T-cell (primary cell): ENCODE results near the gene ADGRB3. TPM values are rescaled to one million over a fixed set of nuclear protein-coding genes. Genes with fewer than 3 reads are reported as not detected.

ENCODE experiments used
- ATAC-seq, 4 experiments: fragments of 200-7000 bp in 3 of 4; fragments of 150-1000 bp in 1 of 4; cut with Tn5 transposase; replicated peaks in 1 of 4; 1 replicate in 3 of 4; 2 replicates in 1 of 4; pipeline ENCODE4 v1.10.0; 2021; ENCODE audit warnings: moderate library complexity in 3 of 4, mild to moderate bottlenecking in 2 of 4, moderate number of reproducible peaks in 1 of 4
- CTCF ChIA-PET, 2 donors: fragments of 300-600 bp; sonication (Branson Sonifier 250); formaldehyde crosslinking; loops; one replicate each; lab custom pipeline; 2022; ENCODE audit warnings: antibody characterized with exemption in 2 of 2; lab: Charles Lee
- POLR2A ChIA-PET, 2 donors: fragments of 300-600 bp; sonication (Branson Sonifier 250); formaldehyde crosslinking; loops; one replicate each; lab custom pipeline; 2022; ENCODE audit warnings: antibody characterized with exemption in 2 of 2; lab: Charles Lee
- DNase-seq, 35 experiments: peaks; one replicate each; pipeline versions ENCODE4 v3.0.0 to v3.0.0-alpha.2; 2013 to 2023
- H3K27ac ChIP-seq: one replicate; pipeline ENCODE4 v1.5.1; 2013; ENCODE audit warnings: low read length
- H3K27me3 ChIP-seq, 2 experiments: replicated peaks in 1 of 2; 1 replicate in 1 of 2; 2 replicates in 1 of 2; pipeline versions ENCODE4 v1.6.1 to v1.7.0; 2013; ENCODE audit warnings: low read length in 1 of 2, mixed read lengths in 1 of 2; ENCODE audit not compliant: control insufficient read depth in 2 of 2, insufficient read depth in 2 of 2; ENCODE audit errors: extremely low read depth in 1 of 2
- H3K36me3 ChIP-seq, 2 donors: 1 replicate in 1 of 2; 2 replicates in 1 of 2; pipeline versions ENCODE4 v1.6.1 to v1.7.0; 2013; ENCODE audit warnings: low read length in 1 of 2; ENCODE audit not compliant: control insufficient read depth in 2 of 2, insufficient read depth in 1 of 2; ENCODE audit errors: extremely low read depth in 1 of 2
- H3K4me1 ChIP-seq, 2 experiments: 1 replicate in 1 of 2; 2 replicates in 1 of 2; pipeline versions ENCODE4 v1.6.1 to v1.7.0; 2013; ENCODE audit warnings: low read length in 2 of 2, mixed read lengths in 1 of 2; ENCODE audit not compliant: insufficient read depth in 2 of 2, control insufficient read depth in 1 of 2; ENCODE audit errors: extremely low read depth in 1 of 2
- H3K4me3 ChIP-seq, 2 donors: 1 replicate in 1 of 2; 2 replicates in 1 of 2; pipeline versions ENCODE4 v1.5.1 to v1.7.0; 2013; ENCODE audit warnings: mild to moderate bottlenecking in 2 of 2, low read length in 1 of 2, moderate library complexity in 1 of 2; ENCODE audit not compliant: control insufficient read depth in 1 of 2; ENCODE audit errors: extremely low read depth in 1 of 2
- H3K9me3 ChIP-seq: 2 replicates; pipeline ENCODE4 v1.7.0; 2013
- H3K27ac Mint-ChIP-seq, 2 donors: one replicate each; pipeline ENCODE4 v1.8.0; 2020 to 2021; ENCODE audit warnings: mild to moderate bottlenecking in 2 of 2, mixed read lengths in 2 of 2
- H3K27me3 Mint-ChIP-seq, 2 donors: one replicate each; pipeline ENCODE4 v1.8.0; 2021 to 2022; ENCODE audit warnings: mixed read lengths in 2 of 2
- H3K36me3 Mint-ChIP-seq: one replicate; pipeline ENCODE4 v1.8.0; 2021; ENCODE audit warnings: mixed read lengths
- H3K4me1 Mint-ChIP-seq, 3 donors: one replicate each; pipeline ENCODE4 v1.8.0; 2020 to 2022; ENCODE audit warnings: mixed read lengths in 3 of 3, mild to moderate bottlenecking in 1 of 3
- H3K4me3 Mint-ChIP-seq, 3 donors: one replicate each; pipeline ENCODE4 v1.8.0; 2020 to 2022; ENCODE audit warnings: mild to moderate bottlenecking in 3 of 3, mixed read lengths in 3 of 3, moderate library complexity in 3 of 3
- H3K9me3 Mint-ChIP-seq, 3 donors: one replicate each; pipeline ENCODE4 v1.8.0; 2020 to 2022; ENCODE audit warnings: mixed read lengths in 3 of 3
- WGBS: methylation state at CpG from one replicate; pipeline ENCODE4 v1.1.5; 2013; ENCODE audit warnings: missing lambda C conversion rate; ENCODE audit not compliant: insufficient coverage; 5-methylcytosine and 5-hydroxymethylcytosine counted together
- total RNA-seq, 35 experiments: library from RNA in 6 of 35; stranded (reverse) in 6 of 35; fragments of 120-200 nt in 1 of 35; gene quantifications; one replicate each; pipeline versions ENCODE4 v1.2.1 to v1.2.4 and lab custom pipeline; 2013 to 2026

Gene ADGRB3
- total RNA-seq, 5 donors from 2014 or later (not counting 1 experiment from before 2014, with no cell fraction given), result not detected

DNA sequence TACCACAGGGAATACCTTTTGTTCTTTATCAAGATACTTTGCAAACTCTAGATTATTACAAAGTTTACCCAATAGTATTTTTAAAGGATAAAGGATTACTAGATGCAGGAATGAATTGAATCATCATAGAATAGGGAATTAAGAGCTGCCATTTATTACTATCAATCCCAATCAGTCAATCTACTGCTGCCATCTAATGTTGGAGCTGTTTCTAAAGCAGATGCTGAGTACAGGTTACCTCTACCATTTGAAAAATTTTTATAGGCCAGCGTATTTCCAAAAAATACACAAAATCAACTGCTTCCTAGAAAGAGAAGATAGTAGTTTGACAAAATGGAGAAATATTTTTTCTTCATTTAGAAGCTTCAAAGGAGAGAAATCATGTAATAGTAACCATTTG, 520.4 kb downstream of the ADGRB3 start:
- Mint-ChIP-seq H3K4me1 (no peaks in the 10 kb centered on the region), H3K9me3 (peaks cover 0 to 10% (median 0%) of the 10 kb centered on the region in 3 donors)
- POLR2A ChIA-PET, result no interaction called here

GRCh38 chr6:69162811-69163210, 527.7 kb downstream of the ADGRB3 start:
- no peak overlapping the region for H3K4me3 ChIP-seq
- CTCF ChIA-PET, result no interaction called here
- no peak overlapping the region for H3K27ac Mint-ChIP-seq
- no peaks in the 10 kb centered on the region for H3K36me3 Mint-ChIP-seq
- no peak overlapping the region for H3K4me3 Mint-ChIP-seq
- H3K9me3 ChIP-seq, result no peaks in the 10 kb centered on the region
- no peak for DNase-seq
- WGBS, result 50% methylated on average over 1 of the region's 1 CpG
- H3K27ac ChIP-seq, result no peak overlapping the region
- no peaks in the 10 kb centered on the region for H3K4me1 Mint-ChIP-seq
- no peak for ATAC-seq
- POLR2A ChIA-PET, result no interaction called here
- H3K27me3 Mint-ChIP-seq, result no peaks in the 10 kb centered on the region
- no peaks in the 10 kb centered on the region for H3K27me3 ChIP-seq
- no peaks in the 10 kb centered on the region for H3K36me3 ChIP-seq
- H3K4me1 ChIP-seq, result no peaks in the 10 kb centered on the region
- H3K9me3 Mint-ChIP-seq, result no peaks in the 10 kb centered on the region

More for the DNA sequence above, 520.4 kb downstream of the ADGRB3 start:
- no peak overlapping the region for H3K4me3 Mint-ChIP-seq
- no peaks in the 10 kb centered on the region for H3K27me3 Mint-ChIP-seq
- H3K27ac ChIP-seq, result no peak overlapping the region
- H3K4me3 ChIP-seq, result no peak overlapping the region
- DNase-seq (no peak), ATAC-seq (no peak)
- no peaks in the 10 kb centered on the region for H3K4me1 ChIP-seq
- WGBS, result no CpG with 5 or more reads among the region's 1 CpG
- H3K36me3 ChIP-seq, result no peaks in the 10 kb centered on the region
- H3K27ac Mint-ChIP-seq, result no peak overlapping the region
- H3K9me3 ChIP-seq, result no peaks in the 10 kb centered on the region
- CTCF ChIA-PET, result no interaction called here
- no peaks in the 10 kb centered on the region for H3K36me3 Mint-ChIP-seq
- H3K27me3 ChIP-seq, result no peaks in the 10 kb centered on the region

GRCh38 chr6:69164564-69165229, 529.6 kb downstream of the ADGRB3 start:
- ChIA-PET POLR2A (no interaction called here), CTCF (interaction anchor here in 1 of 2 donors (0.6 kb wide), 1 partner anchor 238 kb away, joined by 3 read pairs; no protein-coding TSS in a partner anchor)
- no peaks in the 10 kb centered on the region for H3K4me1 Mint-ChIP-seq
- no peaks in the 10 kb centered on the region for H3K27me3 Mint-ChIP-seq
- H3K9me3 Mint-ChIP-seq, result no peaks in the 10 kb centered on the region
- no peak overlapping the region for H3K4me3 Mint-ChIP-seq
- no peaks in the 10 kb centered on the region for H3K36me3 Mint-ChIP-seq
- DNase-seq (no peak), ATAC-seq (no peak)
- no peaks in the 10 kb centered on the region for H3K36me3 ChIP-seq
- WGBS, result 67% methylated on average over 2 of the region's 4 CpGs
- H3K9me3 ChIP-seq, result no peaks in the 10 kb centered on the region
- H3K27ac ChIP-seq, result no peak overlapping the region
- H3K27me3 ChIP-seq, result no peaks in the 10 kb centered on the region
- no peaks in the 10 kb centered on the region for H3K4me1 ChIP-seq
- H3K27ac Mint-ChIP-seq, result no peak overlapping the region
- no peak overlapping the region for H3K4me3 ChIP-seq

DNA sequence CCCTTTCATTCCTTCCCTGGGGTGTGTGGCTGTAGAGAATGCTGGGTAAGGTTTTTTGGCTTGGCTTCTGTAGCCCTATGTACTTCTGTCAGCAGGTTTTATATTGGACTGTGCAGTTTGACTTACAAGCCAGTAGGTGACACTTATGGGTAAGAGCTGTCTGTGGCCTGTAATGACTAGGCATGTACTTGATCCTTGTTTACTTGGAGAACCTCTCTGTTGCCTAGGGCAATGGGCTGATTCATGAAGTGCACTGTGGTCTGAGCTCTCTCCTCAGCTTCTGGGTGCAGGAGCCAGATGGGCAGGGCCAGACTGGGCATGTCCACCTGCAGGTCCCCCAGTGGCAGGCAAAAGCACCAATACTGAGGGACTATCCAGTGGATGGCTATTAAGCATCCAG, 544.6 kb downstream of the ADGRB3 start:
- Histone ChIP-seq H3K27ac (no peak overlapping the region), H3K36me3 (no peaks in the 10 kb centered on the region), H3K9me3 (no peaks in the 10 kb centered on the region), H3K27me3 (no peaks in the 10 kb centered on the region), H3K4me1 (no peaks in the 10 kb centered on the region), H3K4me3 (no peak overlapping the region)
- Mint-ChIP-seq H3K27me3 (no peaks in the 10 kb centered on the region), H3K4me1 (no peaks in the 10 kb centered on the region), H3K4me3 (no peak overlapping the region), H3K9me3 (peaks cover 0 to 12% (median 3%) of the 10 kb centered on the region in 3 donors), H3K27ac (no peak overlapping the region), H3K36me3 (no peaks in the 10 kb centered on the region)
- ChIA-PET POLR2A (no interaction called here), CTCF (no interaction called here)
- DNase-seq, result no peak
- ATAC-seq, result no peak

GRCh38 chr6:69180361-69181067, 545.4 kb downstream of the ADGRB3 start:
- no peak for DNase-seq
- no peak overlapping the region for H3K27ac Mint-ChIP-seq
- WGBS, result 88% methylated on average over 5 of the region's 7 CpGs
- H3K27ac ChIP-seq, result no peak overlapping the region
- no peaks in the 10 kb centered on the region for H3K36me3 Mint-ChIP-seq
- no peaks in the 10 kb centered on the region for H3K36me3 ChIP-seq
- no peaks in the 10 kb centered on the region for H3K9me3 ChIP-seq
- H3K4me1 Mint-ChIP-seq, result no peaks in the 10 kb centered on the region
- peaks cover 0 to 12% (median 3%) of the 10 kb centered on the region in 3 donors for H3K9me3 Mint-ChIP-seq
- H3K4me1 ChIP-seq, result no peaks in the 10 kb centered on the region
- H3K4me3 ChIP-seq, result no peak overlapping the region
- no peaks in the 10 kb centered on the region for H3K27me3 Mint-ChIP-seq
- H3K4me3 Mint-ChIP-seq, result no peak overlapping the region
- CTCF ChIA-PET, result no interaction called here
- ATAC-seq, result no peak
- no peaks in the 10 kb centered on the region for H3K27me3 ChIP-seq
- POLR2A ChIA-PET, result interaction anchor here in 1 of 2 donors (0.7 kb wide), 1 partner anchor 580 kb away, joined by 4 read pairs; no protein-coding TSS in a partner anchor

GRCh38 chr6:69181964-69182363, 546.9 kb downstream of the ADGRB3 start:
- Histone ChIP-seq H3K27me3 (no peaks in the 10 kb centered on the region), H3K4me3 (no peak overlapping the region), H3K27ac (no peak overlapping the region), H3K36me3 (no peaks in the 10 kb centered on the region), H3K9me3 (no peaks in the 10 kb centered on the region), H3K4me1 (no peaks in the 10 kb centered on the region)
- CTCF ChIA-PET, result interaction anchor here in 1 of 2 donors (0.7 kb wide), 1 partner anchor 10 kb away, joined by 3 read pairs; no protein-coding TSS in a partner anchor
- Mint-ChIP-seq H3K27ac (no peak overlapping the region), H3K9me3 (peaks cover 0 to 9% (median 0%) of the 10 kb centered on the region in 3 donors), H3K4me1 (no peaks in the 10 kb centered on the region), H3K27me3 (no peaks in the 10 kb centered on the region), H3K4me3 (no peak overlapping the region), H3K36me3 (no peaks in the 10 kb centered on the region)
- POLR2A ChIA-PET, result no interaction called here
- ATAC-seq (no peak), DNase-seq (no peak)
- WGBS, result no CpG with 5 or more reads among the region's 3 CpGs
